Thymus (tissue), 11 donors: ENCODE data around the gene SEC24B. TPM values are rescaled to one million over a fixed set of nuclear protein-coding genes. Genes with fewer than 3 reads are reported as not detected.

Source experiments
- DNase-seq, 9 donors: peaks; one replicate each; pipeline ENCODE4 v3.0.0-alpha.2; 2013; ENCODE audit warnings: low spot score in 9 of 9, low read depth in 6 of 9, missing footprints in 1 of 9
- H3K27ac ChIP-seq, 2 donors: one replicate each; pipeline ENCODE4 v1.5.1; 2013; ENCODE audit warnings: control low read depth in 1 of 2, low read depth in 1 of 2, low read length in 1 of 2, mild to moderate bottlenecking in 1 of 2, moderate library complexity in 1 of 2
- H3K27me3 ChIP-seq, 2 donors: one replicate each; pipeline ENCODE4 v1.5.1; 2013; ENCODE audit warnings: low read length in 1 of 2; ENCODE audit not compliant: control insufficient read depth in 2 of 2, insufficient read depth in 1 of 2
- H3K36me3 ChIP-seq, 2 donors: one replicate each; pipeline ENCODE4 v1.5.1; 2013; ENCODE audit warnings: low read length in 1 of 2, mild to moderate bottlenecking in 1 of 2, moderate library complexity in 1 of 2; ENCODE audit not compliant: control insufficient read depth in 2 of 2, insufficient read depth in 2 of 2
- H3K4me1 ChIP-seq, 2 donors: one replicate each; pipeline ENCODE4 v1.5.1; 2013; ENCODE audit warnings: low read length in 2 of 2; ENCODE audit not compliant: control insufficient read depth in 2 of 2, insufficient read depth in 2 of 2
- H3K4me3 ChIP-seq, 2 donors: one replicate each; pipeline ENCODE4 v1.5.1; 2013; ENCODE audit warnings: low read length in 2 of 2, control low read depth in 1 of 2, mild to moderate bottlenecking in 1 of 2
- H3K9me3 ChIP-seq, 2 donors: one replicate each; pipeline ENCODE4 v1.5.1; 2013; ENCODE audit warnings: low read length in 1 of 2, mild to moderate bottlenecking in 1 of 2; ENCODE audit not compliant: control insufficient read depth in 2 of 2, insufficient read depth in 1 of 2
- WGBS: extraction: QIAGEN DNeasy Blood & Tissue Kit; methylation state at CpG from one replicate; pipeline ENCODE4 v1.1.7; 2013; 5-methylcytosine and 5-hydroxymethylcytosine counted together
- polyA plus RNA-seq: library from polyadenylated mRNA; stranded (reverse); fragments of 200-250 nt; gene quantifications from one replicate; pipeline ENCODE4 v1.2.3, GENCODE V29; 2013
- total RNA-seq: library from RNA; stranded (reverse); fragments of 120-200 nt; gene quantifications from one replicate; pipeline ENCODE4 v1.2.4, GENCODE V29; 2013
- donor health status: healthy.

The SEC24B gene
- total and polyA plus RNA-seq, 2 donors, result 15.3 to 21.3 TPM

GRCh38 chr4:109472343-109472761 is 38.7 kb downstream of the SEC24B start:
- no peak overlapping the region for H3K4me3 ChIP-seq
- no peaks in the 10 kb centered on the region for H3K27me3 ChIP-seq
- H3K9me3 ChIP-seq, result no peaks in the 10 kb centered on the region
- H3K27ac ChIP-seq, result no peak overlapping the region
- no peaks in the 10 kb centered on the region for H3K4me1 ChIP-seq
- H3K36me3 ChIP-seq, result peaks cover 2 to 38% of the 10 kb centered on the region in 2 donors
- 93% methylated on average over 3 of the region's 3 CpGs for WGBS
- no peak for DNase-seq

GRCh38 chr4:109473824-109474223 is 40.2 kb downstream of the SEC24B start:
- Histone ChIP-seq H3K4me3 (no peak overlapping the region), H3K4me1 (no peaks in the 10 kb centered on the region), H3K27me3 (no peaks in the 10 kb centered on the region), H3K36me3 (peaks cover 3 to 35% of the 10 kb centered on the region in 2 donors), H3K9me3 (no peaks in the 10 kb centered on the region), H3K27ac (no peak overlapping the region)
- 94% methylated on average over 1 of the region's 1 CpG for WGBS
- DNase-seq, result no peak

DNA sequence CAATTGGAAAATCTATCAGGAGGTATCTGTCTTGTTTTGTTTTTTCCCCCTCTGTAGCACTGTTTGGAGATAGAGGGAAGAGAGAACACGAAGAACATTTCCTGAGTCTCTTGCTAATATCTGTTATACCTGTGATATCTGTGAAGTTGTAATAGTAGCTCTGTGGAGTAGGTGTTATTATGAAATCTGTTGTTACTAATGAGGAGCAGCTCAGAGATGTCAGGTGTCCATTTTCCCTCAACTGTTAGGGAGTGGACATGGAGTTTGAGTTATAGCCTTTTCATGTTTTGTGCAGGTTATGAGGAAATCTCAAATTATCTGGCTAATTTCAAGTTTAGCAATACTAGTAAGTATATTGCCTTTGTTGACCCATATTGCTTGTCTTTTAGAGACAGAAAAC is 52.4 kb downstream of the SEC24B start:
- Histone ChIP-seq H3K4me1 (no peaks in the 10 kb centered on the region), H3K27ac (no peak overlapping the region), H3K36me3 (peaks cover 4 to 22% of the 10 kb centered on the region in 2 donors), H3K4me3 (no peak overlapping the region), H3K27me3 (no peaks in the 10 kb centered on the region), H3K9me3 (no peaks in the 10 kb centered on the region)
- 98% methylated on average over 1 of the region's 1 CpG for WGBS
- DNase-seq, result no peak

DNA sequence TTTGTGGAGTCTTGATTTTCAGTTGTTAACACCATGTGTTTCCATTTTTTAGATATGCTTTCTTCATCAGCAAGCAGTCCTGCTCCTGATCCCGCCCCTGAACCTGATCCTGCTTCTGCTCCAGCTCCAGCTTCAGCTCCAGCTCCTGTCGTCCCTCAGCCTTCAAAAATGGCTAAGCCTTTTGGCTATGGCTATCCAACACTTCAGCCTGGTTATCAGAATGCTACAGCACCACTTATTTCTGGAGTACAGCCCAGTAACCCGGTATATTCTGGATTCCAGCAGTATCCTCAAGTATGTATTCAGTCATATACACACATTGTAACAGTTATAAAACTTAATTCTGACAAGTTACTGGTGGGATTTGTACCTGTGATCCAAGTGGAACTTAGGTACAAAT is 60.9 kb downstream of the SEC24B start:
- Histone ChIP-seq H3K4me3 (no peak overlapping the region), H3K27ac (no peak overlapping the region), H3K4me1 (no peaks in the 10 kb centered on the region), H3K27me3 (no peaks in the 10 kb centered on the region), H3K36me3 (peaks cover 13 to 51% of the 10 kb centered on the region in 2 donors), H3K9me3 (no peaks in the 10 kb centered on the region)
- 97% methylated on average over 3 of the region's 3 CpGs for WGBS
- no peak for DNase-seq

GRCh38 chr4:109495514-109495913 is 61.9 kb downstream of the SEC24B start:
- 90% methylated on average over 7 of the region's 7 CpGs for WGBS
- H3K36me3 ChIP-seq, result peaks cover 13 to 59% of the 10 kb centered on the region in 2 donors
- no peak for DNase-seq
- H3K9me3 ChIP-seq, result no peaks in the 10 kb centered on the region
- H3K27me3 ChIP-seq, result no peaks in the 10 kb centered on the region
- no peak overlapping the region for H3K4me3 ChIP-seq
- H3K4me1 ChIP-seq, result no peaks in the 10 kb centered on the region
- H3K27ac ChIP-seq, result no peak overlapping the region

DNA sequence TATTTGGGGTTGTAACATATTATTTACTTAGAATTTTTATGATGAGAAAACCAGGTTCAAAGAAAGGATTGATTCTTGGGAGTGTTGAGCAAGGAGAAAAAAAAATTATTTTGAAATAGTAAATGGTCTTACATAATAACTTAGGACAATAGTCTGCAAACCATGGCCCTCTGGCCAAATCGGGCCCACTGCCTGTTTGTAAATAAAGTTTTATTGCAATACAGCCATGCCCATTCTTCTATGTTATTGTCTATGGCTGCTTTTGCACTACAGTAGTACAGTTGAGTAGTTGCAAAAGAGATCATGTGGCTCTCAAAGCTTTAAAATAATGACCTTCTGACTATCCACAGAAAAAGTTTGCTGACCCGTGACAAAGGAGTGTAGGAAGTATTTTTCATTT is 63.3 kb downstream of the SEC24B start:
- 99% methylated on average over 2 of the region's 2 CpGs for WGBS
- Histone ChIP-seq H3K4me1 (no peaks in the 10 kb centered on the region), H3K9me3 (no peaks in the 10 kb centered on the region), H3K27ac (no peak overlapping the region), H3K36me3 (peaks cover 13 to 73% of the 10 kb centered on the region in 2 donors), H3K27me3 (no peaks in the 10 kb centered on the region), H3K4me3 (no peak overlapping the region)
- no peak for DNase-seq

- no peaks in the 10 kb centered on the region for H3K9me3 ChIP-seq
- no peak for DNase-seq
- no peaks in the 10 kb centered on the region for H3K27me3 ChIP-seq
- H3K27ac ChIP-seq, result no peak overlapping the region
- H3K4me1 ChIP-seq, result no peaks in the 10 kb centered on the region
- no peak overlapping the region for H3K4me3 ChIP-seq
- H3K36me3 ChIP-seq, result peaks cover 13 to 75% of the 10 kb centered on the region in 2 donors
Observed at GRCh38 chr4:109497511-109497910, 63.9 kb downstream of the SEC24B start.

- Histone ChIP-seq H3K4me3 (no peak overlapping the region), H3K27ac (no peak overlapping the region), H3K36me3 (peaks cover 11 to 71% of the 10 kb centered on the region in 2 donors), H3K9me3 (no peaks in the 10 kb centered on the region), H3K4me1 (no peaks in the 10 kb centered on the region), H3K27me3 (no peaks in the 10 kb centered on the region)
- WGBS, result 99% methylated on average over 2 of the region's 2 CpGs
- no peak for DNase-seq
Observed at GRCh38 chr4:109499513-109499912, 65.9 kb downstream of the SEC24B start.

DNA sequence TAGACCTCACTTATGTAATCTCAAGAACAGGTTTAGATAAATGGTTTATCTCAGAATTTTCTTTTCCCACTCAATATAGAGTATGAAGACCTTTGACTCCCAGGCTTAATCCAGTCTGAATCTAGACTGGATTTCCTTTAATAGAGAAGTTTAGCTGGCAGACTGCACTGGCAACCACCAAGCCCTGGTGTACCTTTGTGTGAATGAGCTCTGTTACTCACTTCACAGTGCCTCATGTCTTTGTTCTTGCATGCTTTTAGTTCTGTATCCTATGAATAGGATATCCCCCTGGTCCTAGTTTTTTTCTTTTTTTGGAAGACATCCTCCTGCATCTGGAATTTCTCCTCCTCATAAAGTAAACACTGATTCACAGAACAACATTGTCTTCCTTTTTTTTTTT is 73.3 kb downstream of the SEC24B start:
- Histone ChIP-seq H3K27me3 (no peaks in the 10 kb centered on the region), H3K9me3 (no peaks in the 10 kb centered on the region), H3K27ac (no peak overlapping the region), H3K4me3 (no peak overlapping the region), H3K4me1 (no peaks in the 10 kb centered on the region), H3K36me3 (peaks cover 13 to 63% of the 10 kb centered on the region in 2 donors)
- DNase-seq, result no peak

DNA sequence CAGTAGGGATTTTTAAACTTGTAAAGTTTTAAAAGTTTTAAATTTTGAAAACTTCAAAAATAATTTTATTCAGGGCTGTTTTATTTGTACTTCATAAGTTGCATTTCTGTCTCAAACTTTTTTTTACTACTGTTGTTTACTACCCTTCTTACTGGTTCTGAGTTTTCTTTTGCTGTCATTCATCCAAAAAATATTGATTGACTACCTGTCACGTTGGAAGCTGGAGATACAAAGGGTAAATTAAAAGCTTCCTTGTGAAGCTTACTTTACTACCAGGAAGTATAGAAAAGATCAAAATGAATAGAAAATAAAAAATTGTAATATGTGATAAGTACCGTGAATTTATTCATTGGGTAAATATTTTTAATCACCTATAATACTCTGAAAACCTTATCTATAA is 77.1 kb downstream of the SEC24B start:
- Histone ChIP-seq H3K4me1 (no peaks in the 10 kb centered on the region), H3K4me3 (no peak overlapping the region), H3K9me3 (no peaks in the 10 kb centered on the region), H3K36me3 (peaks cover 13 to 76% of the 10 kb centered on the region in 2 donors), H3K27me3 (no peaks in the 10 kb centered on the region), H3K27ac (no peak overlapping the region)
- no peak for DNase-seq
- WGBS, result 98% methylated on average over 2 of the region's 2 CpGs
